ACHN (cell line): ENCODE measurements around the gene STAC3.

ENCODE experiments used
- DNase-seq: peaks from one replicate; pipeline ENCODE4 v3.0.0-alpha.2; 2015
- in situ Hi-C: cut with HindIII; loops from 2 replicates; pipeline ENCODE4 v1.10.0; 2017; ENCODE audit warnings: low sequenced_read_pairs, low pct_ligation_motif_present, low pct_unique_long_range_greater_than_20kb

The STAC3 gene

DNA sequence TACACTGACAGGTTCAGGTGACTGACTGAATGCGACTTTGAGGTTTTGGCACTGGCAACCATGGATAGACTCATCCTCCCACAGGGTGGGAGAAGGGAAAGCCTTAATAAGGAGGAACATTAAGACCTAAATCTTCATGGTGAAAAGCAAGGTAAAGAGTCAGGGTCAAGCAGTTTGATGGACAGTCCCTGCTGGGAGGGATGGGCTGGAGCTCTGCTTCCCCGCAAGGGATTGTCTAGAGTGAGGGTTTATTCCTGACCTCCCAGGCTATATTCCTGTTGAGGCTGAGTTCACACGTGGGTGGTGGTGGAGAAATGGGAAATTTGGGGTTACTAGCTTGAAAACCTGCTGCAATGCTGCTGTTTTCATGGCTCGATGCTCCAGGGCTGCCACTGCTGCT, 9.4 kb upstream of the STAC3 start:
- in situ Hi-C loops: no loop called here

GRCh38 chr12:57258977-57259970, 8.3 kb upstream of the STAC3 start:
- DNase-seq: no peak
- in situ Hi-C loops: no loop called here

More for the DNA sequence above, 9.4 kb upstream of the STAC3 start:
- no peak for DNase-seq

GRCh38 chr12:57255916-57256315, 4.9 kb upstream of the STAC3 start:
- in situ Hi-C loops: no loop called here
- no peak for DNase-seq

DNA sequence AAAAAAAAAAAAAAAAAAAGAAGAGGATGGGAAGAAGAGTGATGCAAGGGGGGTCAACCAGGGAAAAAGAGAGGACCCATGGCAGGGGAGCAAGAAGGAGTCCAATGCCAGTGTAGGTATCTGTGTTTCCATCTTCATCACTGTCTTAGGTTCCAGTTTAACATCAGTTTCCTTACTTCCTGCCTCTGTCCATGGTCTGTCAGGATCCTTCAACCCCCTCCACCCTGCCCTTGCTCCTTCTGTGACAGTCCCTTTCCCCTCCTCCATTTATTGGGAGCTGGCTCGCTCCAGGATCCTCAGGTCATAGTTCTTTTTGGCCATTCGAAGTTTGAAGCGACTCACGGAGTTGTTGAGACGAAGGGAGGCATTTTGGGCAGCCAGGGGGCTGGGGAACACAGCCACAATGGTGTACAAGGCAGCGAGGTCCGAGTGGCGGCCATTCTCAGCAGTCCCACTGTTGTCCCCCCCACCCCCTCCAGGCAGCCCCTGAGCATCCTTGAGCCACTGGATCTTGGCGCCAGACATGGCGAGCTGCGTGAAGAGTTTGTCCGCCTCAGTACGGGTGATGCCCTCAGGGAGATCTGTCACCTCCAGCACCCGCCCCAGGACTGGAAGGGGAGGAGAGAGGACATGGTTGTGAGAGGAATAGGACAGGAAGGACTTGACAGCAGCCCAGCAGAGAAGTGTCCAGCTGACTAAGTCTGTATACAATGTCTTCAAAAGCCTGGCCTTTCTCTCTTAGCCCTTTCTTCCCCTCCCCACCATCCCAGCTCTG, 3.7 kb upstream of the STAC3 start:
- in situ Hi-C loops: no loop called here
- no peak for DNase-seq

GRCh38 chr12:57250541-57250940, 446 bp downstream of the STAC3 start:
- DNase-seq: no peak
- in situ Hi-C loops: no loop called here

DNA sequence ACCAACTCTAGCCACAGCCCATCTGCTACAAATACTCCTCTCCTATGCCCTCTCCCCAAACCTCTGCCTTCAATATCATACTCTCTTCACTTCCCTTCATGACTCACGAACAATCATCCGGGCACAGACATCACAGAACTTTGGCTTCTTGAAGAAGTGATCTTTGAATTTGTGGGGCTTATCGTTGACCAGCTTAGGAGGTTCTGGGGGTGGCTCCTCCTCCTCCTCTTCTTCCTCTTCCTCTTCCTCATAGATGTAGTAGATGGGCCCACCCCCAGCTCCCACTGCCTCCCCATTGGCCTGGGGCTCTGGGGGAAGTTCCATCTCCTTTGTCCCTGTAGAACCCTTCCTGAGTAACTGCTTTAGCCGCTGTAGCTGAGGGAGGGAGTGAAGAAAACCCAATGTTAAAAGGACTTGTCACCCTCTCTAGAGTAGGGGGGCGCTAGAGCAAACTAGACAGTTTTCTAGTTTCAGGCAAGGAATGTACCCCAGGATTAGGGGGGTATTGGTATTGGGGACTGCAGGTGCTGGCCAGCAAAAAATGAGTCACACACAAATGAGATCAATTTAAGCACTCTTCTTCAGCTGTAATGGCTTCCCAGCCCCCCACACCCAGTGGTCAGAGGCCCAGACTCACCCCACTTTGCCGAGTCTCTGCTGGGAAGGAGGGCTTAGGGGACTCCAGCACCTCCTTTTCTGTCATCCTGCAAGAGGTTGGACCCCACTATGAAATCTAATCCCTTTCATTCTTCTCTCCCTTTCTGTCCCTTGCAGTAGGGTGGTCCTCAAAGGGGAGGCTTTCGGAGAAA, 1.8 kb downstream of the STAC3 start:
- in situ Hi-C loops: no loop called here
- no peak for DNase-seq

DNA sequence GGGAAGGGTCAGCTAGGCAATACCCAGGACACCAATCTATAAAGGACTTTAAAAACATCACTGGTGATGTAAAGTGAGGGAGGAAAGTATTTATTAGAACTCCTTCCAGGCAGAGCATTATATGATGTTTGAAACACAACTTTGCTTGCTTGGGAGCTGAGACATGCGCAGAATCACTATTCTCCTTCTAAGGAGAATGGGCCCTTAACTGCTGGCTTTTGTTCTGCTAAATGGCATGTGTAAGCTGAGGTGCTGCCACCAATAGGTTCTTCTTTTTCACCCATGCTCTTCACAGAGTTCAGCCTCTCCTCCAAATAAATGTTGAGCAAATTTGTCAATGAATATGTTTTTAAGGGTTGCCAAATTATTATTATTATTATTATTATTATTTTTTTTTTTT, 3.9 kb downstream of the STAC3 start:
- DNase-seq: no peak
- in situ Hi-C loops: no loop called here

GRCh38 chr12:57244312-57244696, 6.7 kb downstream of the STAC3 start:
- DNase-seq: no peak
- in situ Hi-C loops: no loop called here

DNA sequence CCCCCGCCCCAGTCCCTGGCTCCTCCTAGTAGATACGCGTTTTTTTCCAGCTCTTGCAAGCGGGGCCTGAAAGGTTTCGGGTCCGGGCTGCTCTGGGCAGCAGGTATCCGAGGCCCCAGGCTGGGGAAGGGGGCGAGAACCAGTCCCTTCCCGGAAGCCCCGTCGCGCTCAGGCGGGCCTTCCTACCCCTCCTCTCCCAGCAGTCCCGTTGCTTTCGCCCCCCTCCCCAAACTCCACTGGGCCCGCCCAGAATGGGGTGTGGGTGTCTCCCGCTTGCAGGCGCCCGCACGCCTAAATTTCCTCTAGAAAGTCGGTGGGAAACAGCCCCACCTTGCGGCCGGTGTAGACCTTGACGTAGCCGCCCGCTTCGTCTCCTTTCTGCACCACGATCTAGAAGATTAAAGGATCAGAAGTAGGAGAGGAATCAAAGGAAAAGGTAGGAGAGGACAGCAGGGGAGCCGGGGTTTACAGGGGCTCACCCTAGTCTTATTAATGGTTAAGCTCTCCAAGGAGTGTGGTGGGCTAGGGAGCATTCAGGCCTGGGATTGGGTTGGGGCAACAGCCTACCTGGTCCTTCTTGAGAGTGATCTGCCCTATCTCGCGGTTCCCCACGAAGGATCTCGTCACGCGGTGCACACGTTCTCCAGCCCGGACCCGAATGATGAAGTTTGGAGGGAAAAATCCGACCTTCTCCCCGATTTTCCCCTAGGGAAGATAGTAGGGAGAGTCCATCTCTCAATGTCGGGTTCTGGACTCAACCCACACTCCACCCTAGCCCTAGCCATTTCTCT, 7.3 kb downstream of the STAC3 start:
- DNase-seq: peak; percentile 88
- in situ Hi-C loops: no loop called here

DNA sequence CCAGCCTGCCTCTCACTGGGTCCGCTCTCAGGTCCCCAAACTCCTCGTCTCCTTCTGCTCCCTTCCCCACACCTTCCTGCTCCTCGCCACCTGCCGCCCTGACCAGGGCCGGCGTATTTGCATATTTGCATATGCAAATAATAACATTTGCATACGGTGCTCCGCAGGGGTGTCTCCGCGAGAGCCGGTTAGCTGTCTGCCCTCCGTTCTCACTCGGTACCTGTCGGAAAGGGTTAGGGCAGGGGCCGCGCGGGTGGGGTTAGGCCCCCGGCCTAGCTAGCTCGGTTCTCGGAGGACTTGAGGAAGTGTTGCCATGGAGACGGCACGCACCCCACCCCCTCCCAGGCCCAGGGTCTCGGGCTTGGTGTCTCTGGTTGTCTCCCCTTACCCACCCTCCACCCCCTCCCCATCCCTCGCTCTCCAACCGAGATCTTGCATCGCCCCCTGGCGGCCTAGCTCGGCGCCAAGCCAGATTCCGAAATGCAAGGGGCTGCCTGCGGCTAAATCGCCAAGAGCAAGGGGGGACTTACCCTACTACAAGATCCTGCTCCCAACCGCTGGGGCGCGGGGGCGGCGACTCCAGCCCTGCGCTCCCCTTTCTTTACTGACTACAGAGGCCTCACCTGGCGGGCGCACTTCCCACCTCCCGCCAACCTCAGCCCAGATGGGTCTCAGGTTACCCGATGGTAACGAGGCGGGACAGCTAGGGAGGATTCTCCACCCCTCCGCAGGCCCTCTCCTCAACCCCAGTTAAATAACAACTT, 8.1 kb downstream of the STAC3 start:
- peak; percentile 78 for DNase-seq
- in situ Hi-C loops: no loop called here

DNA sequence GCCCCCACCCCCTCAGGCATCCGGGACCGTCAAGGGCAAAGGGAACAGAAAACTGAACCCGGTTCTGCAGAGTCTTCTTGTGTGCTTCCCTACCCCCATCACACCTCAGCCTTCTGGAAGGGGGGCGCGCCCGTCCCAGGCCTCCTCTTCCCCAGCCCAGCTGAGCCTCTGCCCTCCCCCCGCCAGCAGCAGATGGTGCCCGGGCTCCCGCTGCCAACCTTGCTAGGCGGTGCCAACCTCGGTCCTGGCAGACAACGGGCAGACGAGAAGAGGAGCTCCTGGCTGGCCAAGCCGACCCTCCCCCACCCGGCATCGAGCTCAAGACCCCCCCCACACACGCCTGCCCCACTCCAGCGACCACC, 8.7 kb downstream of the STAC3 start:
- no peak for DNase-seq
- in situ Hi-C loops: no loop called here

DNA sequence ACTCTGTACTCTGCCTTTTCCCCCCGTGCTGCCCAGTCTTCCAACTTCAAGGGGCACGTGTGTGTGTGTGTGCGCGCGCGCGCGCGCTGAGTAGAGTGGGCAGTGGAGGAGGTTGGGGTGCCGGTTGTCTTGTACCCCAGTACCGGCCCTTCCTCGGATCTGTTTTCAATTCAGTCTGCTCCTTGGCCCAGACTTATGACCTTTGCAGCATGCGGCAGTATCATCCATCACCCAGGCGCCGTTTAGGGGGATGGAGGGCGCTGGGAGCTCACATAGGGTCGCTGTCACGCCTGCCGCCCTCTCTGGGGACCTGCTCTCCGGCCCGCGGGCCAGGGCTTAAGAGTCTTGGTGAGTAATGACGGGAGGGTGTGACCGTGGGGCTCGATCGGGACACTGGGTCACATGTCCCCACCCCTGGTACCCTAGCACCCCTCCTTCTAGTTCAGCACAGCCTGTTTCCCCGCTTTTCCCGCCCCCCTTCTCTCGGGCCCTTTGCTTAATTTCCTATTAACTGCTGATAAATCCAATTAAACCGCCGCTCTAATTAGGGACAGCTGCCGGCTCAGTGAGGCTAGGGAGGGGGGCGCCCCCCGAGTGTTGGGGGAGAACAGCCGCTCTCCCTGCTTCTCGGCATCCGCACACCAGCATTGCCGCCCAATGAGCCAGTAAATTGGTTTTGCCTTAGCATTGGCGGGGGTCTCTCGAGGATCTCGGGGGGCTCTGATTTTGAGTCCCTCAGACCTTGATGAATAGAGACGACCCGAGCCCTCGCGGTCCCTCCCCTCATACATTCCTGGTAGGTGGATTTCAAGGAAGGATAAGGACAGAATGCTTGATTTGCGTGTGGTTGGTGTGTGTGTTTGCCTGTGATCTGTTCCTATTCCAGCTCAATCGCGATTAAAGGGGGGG, 9.3 kb downstream of the STAC3 start:
- in situ Hi-C loops: no loop called here
- no peak for DNase-seq

DNA sequence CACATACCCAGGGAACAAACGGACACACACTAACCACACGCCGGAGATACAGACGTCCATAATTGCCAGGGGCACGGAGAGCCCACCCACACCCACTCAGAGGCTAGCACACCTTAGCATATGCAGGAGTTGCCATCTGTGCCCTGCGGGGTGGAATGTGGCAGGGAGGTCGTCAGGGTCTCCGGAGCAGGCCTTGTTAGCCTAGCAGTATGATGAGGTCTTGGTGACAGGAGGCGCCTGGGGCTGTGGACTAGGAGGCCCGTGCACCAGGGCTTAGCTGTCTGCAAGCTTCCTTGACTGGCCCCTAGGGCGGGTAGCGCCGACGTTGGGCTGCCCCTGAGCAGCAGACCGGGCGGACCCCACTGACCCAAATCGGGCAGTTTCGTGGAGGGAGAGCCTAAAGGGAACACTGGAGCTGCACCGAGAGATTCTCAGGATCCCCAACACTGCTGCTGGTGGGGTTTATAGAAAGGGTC, 10.0 kb downstream of the STAC3 start:
- in situ Hi-C loops: no loop called here
- DNase-seq: peak; percentile 48

DNA sequence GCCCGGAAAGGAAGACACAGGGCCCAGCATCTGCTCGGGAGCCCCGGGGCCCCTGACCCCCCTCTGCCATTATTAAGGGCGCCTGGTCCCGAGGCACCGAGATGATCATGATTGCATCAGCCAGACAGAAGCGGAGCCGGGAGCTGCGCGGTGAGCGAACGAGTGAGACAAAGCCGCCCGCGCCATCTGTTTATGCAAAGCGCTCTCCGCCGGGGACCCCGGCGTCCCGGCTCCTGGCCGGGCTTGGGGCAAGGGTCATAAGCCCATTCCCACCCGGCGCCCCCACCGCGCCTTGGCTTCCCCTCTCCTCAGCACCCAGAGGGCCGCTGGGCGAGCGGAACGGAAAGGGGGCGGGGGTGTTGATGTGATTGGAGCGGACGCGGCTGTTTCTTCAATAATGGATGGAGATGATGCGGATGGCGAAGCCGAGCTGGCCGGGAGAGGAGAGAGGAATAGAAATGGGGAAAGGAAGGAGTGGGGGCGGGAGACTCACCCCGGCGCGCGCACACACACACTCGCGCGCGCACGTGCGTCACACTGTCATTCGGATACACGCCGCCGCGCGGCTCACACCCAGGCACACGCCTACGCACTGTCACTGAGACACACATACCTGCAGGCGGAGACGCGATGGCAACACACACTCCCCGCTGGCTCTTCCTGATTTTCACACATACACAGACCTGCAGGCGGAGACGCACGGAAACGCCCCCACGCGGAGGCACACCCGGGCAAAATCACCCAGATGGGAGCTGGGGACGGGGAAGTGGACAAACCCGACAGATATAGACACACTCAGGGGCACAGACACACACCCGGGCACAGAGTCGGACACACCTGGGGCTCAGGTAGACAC, 10.7 kb downstream of the STAC3 start:
- in situ Hi-C loops: no loop called here
- DNase-seq: peak; percentile 65

GRCh38 chr12:57239587-57240065, 11.4 kb downstream of the STAC3 start:
- DNase-seq: peak; percentile 35
- in situ Hi-C loops: no loop called here
